Smooth muscle cell of the brain vasculature (primary cell): ENCODE results near the gene ZNF330.
"Not testable (repeated sequence)": the region's sequence is repeated elsewhere in the genome, so short reads cannot be mapped to it uniquely, and the experiment has no call there.

Experiments
- DNase-seq: peaks from one replicate; pipeline ENCODE4 v3.0.0-alpha.2; 2012; ENCODE audit warnings: low read depth, low spot score

ZNF330 gene

GRCh38 chr4:141220691-141221659 is at the start of gene ZNF330:
ZNF330 (plus strand) TSS chr4:141220895; CDS start chr4:141222372, 1,477 bp downstream.
- DNase-seq: peak; percentile 67

DNA sequence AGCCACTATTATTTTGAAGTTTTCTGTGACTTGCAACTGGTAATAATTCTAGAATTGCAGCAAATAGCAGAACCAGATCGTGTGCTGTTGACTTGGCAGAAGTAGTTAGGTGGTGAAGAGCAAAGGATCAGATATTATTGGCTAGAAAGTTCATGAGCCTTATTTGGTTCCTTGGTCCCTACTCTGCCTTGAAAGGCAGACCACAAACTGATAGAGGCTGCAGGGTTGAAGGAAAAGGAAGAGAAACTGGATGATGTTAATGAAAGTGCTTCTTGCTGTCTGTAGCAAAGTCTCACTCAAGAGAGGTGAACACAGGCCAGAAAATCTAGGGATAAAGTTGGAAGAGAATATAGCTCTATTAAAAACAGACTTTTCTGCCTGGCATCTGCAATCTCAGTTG is 46.2 kb upstream of the ZNF330 start:
- no peak for DNase-seq

DNA sequence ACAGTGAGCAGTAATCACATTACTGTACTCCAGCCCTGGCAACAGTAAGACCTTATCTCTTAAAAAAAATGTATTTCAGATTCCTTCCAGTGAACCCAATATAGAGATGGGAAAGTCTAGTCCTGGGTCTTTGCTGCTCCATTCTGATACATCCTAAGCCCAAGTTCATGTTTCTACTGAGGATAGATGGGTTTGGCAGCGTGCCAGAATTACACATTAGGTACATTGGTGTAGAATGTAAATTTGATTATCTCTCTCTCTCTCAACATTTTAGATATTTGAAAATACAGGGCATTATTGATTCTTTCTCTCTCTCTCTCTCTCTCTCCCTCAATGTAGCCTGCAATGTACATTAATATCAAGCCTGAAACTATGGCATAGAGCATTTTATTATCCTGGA is 43.5 kb upstream of the ZNF330 start:
- no peak for DNase-seq

GRCh38 chr4:141179474-141180373 is 41.0 kb upstream of the ZNF330 start:
- no peak for DNase-seq

- no peak for DNase-seq
Measured at GRCh38 chr4:141180991-141181761, 39.5 kb upstream of the ZNF330 start.

DNA sequence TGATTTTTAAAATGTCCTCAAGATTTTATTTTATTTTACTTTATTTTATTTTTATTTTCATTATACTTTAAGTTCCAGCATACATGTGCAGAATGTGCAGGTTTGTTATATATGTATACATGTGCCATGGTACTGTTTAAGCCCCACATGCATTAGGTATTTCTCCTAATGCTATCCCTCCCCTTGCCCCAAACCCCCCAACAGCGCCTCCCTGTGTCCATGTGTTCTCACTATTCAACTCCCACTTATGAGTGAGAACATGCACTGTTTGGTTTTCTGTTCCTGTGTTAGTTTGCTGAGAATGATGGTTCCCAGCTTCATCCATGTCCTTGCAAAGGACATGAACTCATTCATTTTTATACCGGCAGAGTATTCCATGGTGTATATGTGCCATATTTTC is 37.2 kb upstream of the ZNF330 start:
- not testable (repeated sequence) for DNase-seq

DNA sequence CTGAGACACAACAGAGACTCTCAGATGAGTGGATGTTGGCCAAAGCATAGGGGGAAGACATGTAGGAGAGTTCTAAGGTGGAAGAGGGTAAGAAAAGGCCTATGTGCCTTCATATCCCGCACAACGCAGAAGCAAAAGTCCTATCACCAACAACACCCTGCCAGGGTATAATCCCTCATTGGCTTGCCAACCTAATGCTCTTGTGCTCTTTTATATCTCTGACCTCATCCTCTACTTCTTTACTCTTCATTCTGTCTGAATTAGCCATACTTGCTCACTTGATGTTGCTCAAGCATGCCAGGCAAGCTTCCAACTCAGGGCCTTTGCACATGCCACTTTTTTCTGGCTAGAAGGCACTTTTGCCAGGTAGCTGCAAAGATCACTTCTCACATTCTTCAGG is 28.1 kb upstream of the ZNF330 start:
- DNase-seq: no peak

DNA sequence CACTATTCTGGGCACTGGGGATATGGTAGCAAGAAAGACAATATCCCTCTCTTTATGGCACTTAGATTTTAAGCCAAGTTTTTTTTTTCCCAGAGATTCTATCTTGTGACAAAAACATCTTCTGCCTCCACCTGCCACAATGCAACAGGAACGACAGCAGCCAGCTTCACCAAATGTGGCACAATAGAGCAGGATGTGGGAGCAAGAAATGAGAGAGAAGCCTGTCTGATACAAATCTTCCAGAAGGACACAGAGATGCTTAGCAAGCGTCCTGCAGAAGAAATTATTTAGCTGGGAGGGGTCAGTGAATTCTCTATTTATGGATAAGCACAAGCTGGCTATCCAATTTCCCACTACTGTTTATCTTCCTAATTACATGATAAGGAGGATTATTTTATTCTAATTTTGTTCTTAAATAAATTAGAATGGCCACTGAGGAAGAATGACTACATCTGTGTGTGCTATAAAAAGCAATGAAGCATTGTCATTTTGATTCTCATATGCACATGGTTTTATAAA is 27.1 kb upstream of the ZNF330 start:
- no peak for DNase-seq

DNA sequence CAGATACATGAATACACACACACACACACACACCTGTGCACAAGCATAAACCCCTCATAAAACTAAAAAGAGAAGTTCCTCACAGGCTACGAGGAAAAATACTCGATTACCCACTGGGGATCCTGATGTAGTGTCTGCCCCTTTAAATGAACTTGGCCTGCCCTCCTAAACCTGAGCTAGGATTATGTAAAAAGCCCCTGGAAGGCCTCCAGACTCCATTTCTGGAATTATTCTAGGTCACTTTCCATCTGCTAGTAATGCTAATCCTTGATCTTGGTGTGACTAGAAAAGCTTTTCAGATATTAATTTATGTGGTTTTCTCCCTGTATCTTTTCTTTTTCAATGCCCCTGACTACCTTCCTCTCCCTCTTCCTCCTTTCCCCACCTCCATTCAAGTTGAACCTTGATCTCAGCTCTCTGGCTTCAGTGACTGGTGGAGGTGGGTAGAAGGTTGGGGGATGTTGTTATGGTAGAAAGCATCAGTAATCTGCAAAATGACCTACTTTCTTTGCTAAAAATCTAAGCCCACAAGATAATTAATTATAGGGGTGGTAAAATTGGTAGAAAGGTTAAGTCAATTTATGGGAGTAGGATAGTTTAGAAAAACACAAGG is 25.5 kb upstream of the ZNF330 start:
- DNase-seq: no peak

- no peak for DNase-seq
Measured at GRCh38 chr4:141196227-141196933, 24.3 kb upstream of the ZNF330 start.

GRCh38 chr4:141207961-141208360 is 12.7 kb upstream of the ZNF330 start:
- DNase-seq: no peak

- DNase-seq: no peak
Measured at GRCh38 chr4:141210168-141210567, 10.5 kb upstream of the ZNF330 start.

DNA sequence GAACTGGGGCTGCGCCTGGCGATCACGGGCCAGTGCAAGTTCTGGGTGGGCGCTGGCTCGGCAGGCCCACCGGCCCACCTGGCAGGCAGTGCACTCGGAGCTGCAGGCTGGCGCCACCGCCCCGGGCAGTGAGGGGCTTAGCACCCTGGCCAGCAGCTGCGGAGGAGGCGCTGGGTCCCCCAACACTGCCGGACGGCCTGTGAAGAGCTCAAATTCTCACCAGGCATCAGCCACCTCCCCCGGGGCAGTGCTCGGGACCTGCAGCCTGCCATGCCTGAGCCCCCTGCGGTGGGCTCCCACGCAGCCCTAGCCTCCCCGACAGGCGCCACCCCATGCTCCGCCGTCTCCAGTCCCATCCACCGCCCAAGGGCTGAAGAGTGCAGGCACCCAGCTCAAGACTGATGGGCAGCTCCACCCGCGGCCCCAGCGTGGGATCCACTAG is 7.1 kb upstream of the ZNF330 start:
- no peak for DNase-seq

GRCh38 chr4:141215030-141215429 is 5.7 kb upstream of the ZNF330 start:
- DNase-seq: no peak

DNA sequence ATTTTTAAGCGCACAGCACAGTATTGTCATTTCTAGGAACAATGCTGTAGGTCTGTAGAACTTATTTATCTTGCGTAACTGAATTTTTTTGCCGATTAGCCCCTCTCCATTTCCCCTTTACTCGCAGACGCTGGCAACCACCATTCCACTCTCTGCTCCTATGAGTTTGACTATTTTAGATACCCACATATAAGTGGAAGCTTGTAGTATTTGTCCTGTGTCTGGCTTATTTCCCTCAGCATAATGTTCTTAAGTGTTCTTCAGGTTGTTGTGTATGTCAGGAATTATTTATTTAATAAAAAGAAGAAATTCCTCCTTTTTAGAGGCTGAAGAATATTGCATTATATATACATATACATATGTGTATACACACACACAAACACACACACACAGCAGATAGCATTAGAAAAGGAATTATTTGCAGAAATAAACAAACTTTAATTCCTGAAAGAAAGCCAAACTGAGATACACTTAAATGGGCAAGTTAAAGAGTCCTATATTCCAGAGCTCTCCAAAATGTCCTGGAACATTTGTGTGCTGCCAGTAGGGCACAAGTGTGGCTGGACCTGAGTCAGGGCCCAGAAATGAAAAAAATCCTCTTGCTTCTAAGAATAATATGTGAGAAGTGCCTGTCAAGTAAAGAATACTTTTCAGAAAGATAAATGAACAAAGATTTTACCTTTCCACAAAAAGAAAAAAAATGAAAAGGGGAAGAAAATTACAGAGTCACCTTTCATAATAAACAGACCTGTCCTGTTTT is 4.5 kb upstream of the ZNF330 start:
- DNase-seq: no peak

GRCh38 chr4:141220271-141220670 is 424 bp upstream of the ZNF330 start:
- no peak for DNase-seq

DNA sequence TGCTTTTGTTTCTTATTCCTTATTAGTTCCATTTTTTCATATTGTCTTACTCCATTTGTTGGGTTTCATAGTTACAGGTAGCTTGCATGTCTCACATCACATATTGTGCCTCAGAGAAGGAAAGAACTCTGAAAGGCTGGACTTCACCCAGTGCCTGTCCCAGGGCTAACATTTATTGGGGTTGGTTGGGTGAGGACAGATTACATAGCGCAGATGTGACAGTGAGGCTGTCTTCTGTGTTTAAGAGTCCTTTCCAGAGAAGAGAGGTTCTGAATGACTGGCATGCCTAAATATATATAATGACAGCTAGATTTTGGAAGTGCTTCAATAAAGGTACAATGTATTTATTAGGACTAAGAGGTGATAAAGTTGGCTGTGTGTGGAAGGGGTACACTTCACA is 2.7 kb downstream of the ZNF330 start:
- DNase-seq: no peak

GRCh38 chr4:141227280-141227679 is 6.6 kb downstream of the ZNF330 start:
- not testable (repeated sequence) for DNase-seq

DNA sequence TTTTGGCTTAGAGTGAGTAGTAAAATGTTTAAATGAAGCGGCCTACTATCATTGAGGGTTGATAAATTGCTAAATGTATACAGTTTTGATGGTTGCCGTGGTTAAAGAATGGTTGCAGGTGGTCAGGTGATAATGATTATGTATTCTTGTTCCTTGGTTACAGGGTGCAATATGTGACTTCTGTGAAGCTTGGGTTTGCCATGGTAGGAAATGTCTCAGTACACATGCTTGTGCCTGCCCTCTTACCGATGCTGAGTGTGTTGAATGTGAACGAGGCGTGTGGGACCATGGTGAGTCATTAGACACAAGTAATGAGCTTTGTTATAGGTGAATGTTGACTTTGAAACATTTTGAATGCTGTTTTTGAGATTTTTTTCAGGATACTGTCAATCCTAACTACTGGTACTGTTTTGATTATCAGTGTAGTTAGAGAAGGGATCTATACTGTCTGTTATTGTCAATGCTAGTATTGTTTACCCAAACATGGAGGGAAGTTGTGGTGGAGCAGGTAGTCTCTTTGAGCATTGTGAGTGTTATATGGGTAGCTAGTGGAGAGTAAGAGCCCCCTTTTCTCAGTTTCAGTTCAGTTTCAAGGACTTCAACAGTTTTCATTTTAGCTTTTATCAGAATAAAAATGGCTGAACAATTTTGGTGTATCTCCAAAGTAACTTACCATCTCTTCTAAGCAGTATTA is 8.9 kb downstream of the ZNF330 start:
- DNase-seq: no peak
